ENCODE measurements around the gene EVX2.

The EVX2 gene

GRCh38 chr2:176076796-176077195, 7.0 kb downstream of the EVX2 start:
- peaks cover 15% of the 10 kb centered on the region for H3K4me1 Mint-ChIP-seq (ENCODE audit: low read depth)
- peaks cover 24% of the 10 kb centered on the region for H3K9me3 Mint-ChIP-seq
- no peak overlapping the region for H3K27ac Mint-ChIP-seq
- H3K4me3 Mint-ChIP-seq, result no peak overlapping the region
- H3K36me3 Mint-ChIP-seq (ENCODE audit: low read depth), result peaks cover 20% of the 10 kb centered on the region
- peaks cover 81% of the 10 kb centered on the region for H3K27me3 Mint-ChIP-seq

DNA sequence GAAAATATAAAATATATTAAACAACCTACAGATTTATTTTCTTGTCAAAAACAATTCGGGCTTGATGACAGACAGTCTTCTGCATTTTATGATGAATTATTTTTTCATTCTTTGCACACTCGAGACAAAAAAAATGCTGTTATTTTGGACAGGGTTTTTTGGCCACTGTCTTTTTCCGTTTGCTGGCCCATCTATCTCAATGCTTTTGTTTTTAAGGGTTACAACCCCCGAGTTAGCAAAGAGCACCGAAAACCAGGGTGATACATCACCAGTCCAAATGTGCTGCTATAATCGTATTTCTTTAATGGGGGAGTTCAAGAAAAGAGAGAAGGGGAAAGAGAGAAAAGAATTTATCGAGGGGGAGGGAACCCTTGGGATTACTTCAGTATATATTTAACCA, 7.7 kb downstream of the EVX2 start:
- H3K4me1 Mint-ChIP-seq (ENCODE audit: low read depth), result peaks cover 9% of the 10 kb centered on the region
- H3K36me3 Mint-ChIP-seq (ENCODE audit: low read depth), result peaks cover 14% of the 10 kb centered on the region
- no peak overlapping the region for H3K4me3 Mint-ChIP-seq
- H3K27me3 Mint-ChIP-seq, result peaks cover 79% of the 10 kb centered on the region
- H3K27ac Mint-ChIP-seq, result no peak overlapping the region
- peaks cover 21% of the 10 kb centered on the region for H3K9me3 Mint-ChIP-seq

DNA sequence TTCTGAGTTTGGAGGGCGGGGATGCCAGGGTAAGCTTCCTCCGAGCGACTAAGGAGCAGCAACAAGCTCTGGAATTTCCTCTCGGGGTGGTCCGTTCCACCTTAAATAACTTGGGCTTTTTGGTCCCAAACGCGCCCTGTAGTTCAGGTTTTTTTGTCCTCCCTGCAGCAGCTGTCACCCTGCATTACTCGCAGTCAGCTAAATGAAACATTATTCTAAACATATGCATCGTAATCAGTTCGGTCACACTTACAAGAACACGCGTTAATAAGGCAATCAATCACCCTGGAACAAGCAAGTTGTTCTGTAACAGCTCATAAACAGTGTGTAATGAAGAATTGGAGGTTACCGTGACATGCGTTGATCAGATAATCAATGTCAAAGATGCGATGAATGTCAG, 8.3 kb downstream of the EVX2 start:
- Mint-ChIP-seq H3K4me1 (ENCODE audit: low read depth) (peaks cover 7% of the 10 kb centered on the region), H3K36me3 (ENCODE audit: low read depth) (peaks cover 12% of the 10 kb centered on the region), H3K27ac (no peak overlapping the region), H3K9me3 (peaks cover 20% of the 10 kb centered on the region), H3K4me3 (no peak overlapping the region), H3K27me3 (peaks cover 81% of the 10 kb centered on the region)

DNA sequence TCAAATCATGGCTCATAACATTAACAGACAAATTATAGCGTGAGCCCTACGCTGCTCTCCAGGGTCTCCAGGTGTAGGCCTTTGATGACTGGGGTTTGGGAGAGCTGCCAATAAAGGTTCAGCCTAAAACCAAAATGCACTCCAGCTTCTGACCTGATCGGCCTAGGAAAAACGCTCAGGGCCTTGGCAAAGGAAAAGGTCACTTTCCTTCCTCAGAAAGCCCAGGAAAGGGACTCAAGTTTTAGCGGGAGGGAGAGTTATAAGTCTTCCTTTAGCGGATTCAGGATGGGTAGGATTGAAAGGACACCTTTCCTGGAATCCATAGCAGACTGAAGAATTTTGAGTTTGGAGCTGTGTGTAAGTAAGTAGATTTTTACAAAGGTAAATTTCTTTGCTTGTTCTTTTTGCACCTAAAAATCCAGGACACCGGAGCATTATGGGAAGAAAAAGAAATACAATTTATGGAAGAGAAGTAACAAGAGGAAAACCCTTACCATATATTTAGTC, 8.8 kb downstream of the EVX2 start:
- Mint-ChIP-seq H3K4me3 (no peak overlapping the region), H3K4me1 (ENCODE audit: low read depth) (peaks cover 7% of the 10 kb centered on the region), H3K36me3 (ENCODE audit: low read depth) (peaks cover 12% of the 10 kb centered on the region), H3K27ac (no peak overlapping the region), H3K27me3 (peaks cover 86% of the 10 kb centered on the region), H3K9me3 (peaks cover 20% of the 10 kb centered on the region)

DNA sequence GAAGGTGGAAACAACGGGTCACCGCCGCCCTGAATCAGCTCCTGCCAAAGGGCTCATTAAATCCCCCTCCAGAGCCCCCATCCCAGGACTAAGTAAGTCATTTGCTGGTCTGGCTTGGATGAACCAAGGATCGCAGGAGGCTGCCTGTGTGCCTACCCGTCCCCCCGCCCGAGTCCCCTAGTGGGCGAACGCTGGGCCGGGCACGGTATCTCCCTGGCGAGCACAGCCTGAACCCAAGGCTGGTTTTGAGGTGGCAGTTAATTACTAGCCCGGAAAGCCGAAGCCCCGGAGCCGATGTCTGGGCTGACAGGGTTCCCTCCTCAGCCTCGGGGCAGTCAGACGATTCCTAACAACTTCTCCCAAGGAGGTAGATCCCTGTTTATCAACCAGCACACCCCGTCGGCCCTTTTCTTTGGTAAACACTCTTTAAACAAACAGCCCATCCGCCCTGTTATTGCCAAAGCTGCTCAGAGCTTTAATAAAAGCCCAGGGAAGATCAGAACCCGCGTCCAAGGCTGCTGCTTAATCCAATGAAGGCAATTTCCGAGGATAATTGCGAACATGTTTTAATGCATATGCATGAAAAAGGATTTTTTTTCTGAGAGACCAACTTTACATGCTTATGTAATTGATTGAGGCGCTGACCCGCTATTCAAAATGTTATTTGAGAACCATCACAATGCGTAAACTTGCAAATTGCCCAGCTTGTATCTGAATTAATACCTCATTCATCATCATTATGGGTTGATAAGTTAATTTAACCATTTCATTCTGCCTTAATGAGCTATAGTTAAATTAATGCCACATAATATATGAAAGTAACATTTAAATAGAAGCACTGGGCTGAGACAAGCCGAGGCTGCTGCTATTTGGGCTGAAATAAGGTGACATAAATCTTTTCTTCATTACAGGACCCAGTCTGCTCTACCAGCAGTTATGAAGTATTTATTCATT, 10.5 kb downstream of the EVX2 start:
- Mint-ChIP-seq H3K27me3 (peaks cover 88% of the 10 kb centered on the region), H3K9me3 (peaks cover 13% of the 10 kb centered on the region), H3K4me3 (no peak overlapping the region), H3K36me3 (ENCODE audit: low read depth) (peaks cover 1% of the 10 kb centered on the region), H3K27ac (no peak overlapping the region), H3K4me1 (ENCODE audit: low read depth) (peaks cover 4% of the 10 kb centered on the region)

GRCh38 chr2:176072292-176072669, 11.5 kb downstream of the EVX2 start:
- no peaks in the 10 kb centered on the region for H3K36me3 Mint-ChIP-seq (ENCODE audit: low read depth)
- no peak overlapping the region for H3K4me3 Mint-ChIP-seq
- no peak overlapping the region for H3K27ac Mint-ChIP-seq
- H3K9me3 Mint-ChIP-seq, result peaks cover 12% of the 10 kb centered on the region
- H3K27me3 Mint-ChIP-seq, result peaks cover 94% of the 10 kb centered on the region
- peaks cover 9% of the 10 kb centered on the region for H3K4me1 Mint-ChIP-seq (ENCODE audit: low read depth)

- Mint-ChIP-seq H3K27me3 (peaks cover 92% of the 10 kb centered on the region), H3K36me3 (ENCODE audit: low read depth) (no peaks in the 10 kb centered on the region), H3K9me3 (peaks cover 11% of the 10 kb centered on the region), H3K4me1 (ENCODE audit: low read depth) (peaks cover 9% of the 10 kb centered on the region), H3K4me3 (no peak overlapping the region), H3K27ac (no peak overlapping the region)
Measured at GRCh38 chr2:176071330-176072291, 12.2 kb downstream of the EVX2 start.

DNA sequence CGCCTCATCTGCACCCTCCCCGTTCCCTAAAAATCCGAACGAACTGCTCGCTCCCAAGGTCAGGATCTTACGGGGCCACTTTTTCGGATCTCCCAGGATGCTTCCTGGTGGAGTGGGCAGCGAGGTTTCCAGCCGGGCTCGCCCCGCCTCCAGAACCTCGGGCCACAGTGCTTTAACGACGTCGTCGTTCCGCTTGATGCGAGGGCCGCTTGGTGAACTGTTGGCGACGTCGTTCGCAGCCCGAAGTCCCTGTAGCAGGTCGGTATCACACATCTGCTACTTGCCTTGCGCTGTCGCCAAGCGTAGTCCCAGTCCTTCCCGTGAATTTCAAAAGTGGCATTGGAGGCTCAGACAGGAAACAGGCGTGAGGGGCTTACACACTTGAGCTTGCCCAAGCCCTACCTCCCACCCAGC, 15.3 kb downstream of the EVX2 start:
- Mint-ChIP-seq H3K4me1 (ENCODE audit: low read depth) (peaks cover 13% of the 10 kb centered on the region), H3K36me3 (ENCODE audit: low read depth) (no peaks in the 10 kb centered on the region), H3K9me3 (no peaks in the 10 kb centered on the region), H3K27me3 (peaks cover 84% of the 10 kb centered on the region), H3K4me3 (no peak overlapping the region), H3K27ac (no peak overlapping the region)

- H3K4me1 Mint-ChIP-seq (ENCODE audit: low read depth), result peaks cover 13% of the 10 kb centered on the region
- no peaks in the 10 kb centered on the region for H3K36me3 Mint-ChIP-seq (ENCODE audit: low read depth)
- H3K9me3 Mint-ChIP-seq, result no peaks in the 10 kb centered on the region
- peaks cover 83% of the 10 kb centered on the region for H3K27me3 Mint-ChIP-seq
- H3K4me3 Mint-ChIP-seq, result no peak overlapping the region
- H3K27ac Mint-ChIP-seq, result no peak overlapping the region
Measured at GRCh38 chr2:176067589-176068418, 16.0 kb downstream of the EVX2 start.

- peaks cover 13% of the 10 kb centered on the region for H3K4me1 Mint-ChIP-seq (ENCODE audit: low read depth)
- no peaks in the 10 kb centered on the region for H3K36me3 Mint-ChIP-seq (ENCODE audit: low read depth)
- no peak overlapping the region for H3K27ac Mint-ChIP-seq
- peaks cover 82% of the 10 kb centered on the region for H3K27me3 Mint-ChIP-seq
- H3K4me3 Mint-ChIP-seq, result no peak overlapping the region
- no peaks in the 10 kb centered on the region for H3K9me3 Mint-ChIP-seq
Measured at GRCh38 chr2:176066645-176067588, 16.8 kb downstream of the EVX2 start.

DNA sequence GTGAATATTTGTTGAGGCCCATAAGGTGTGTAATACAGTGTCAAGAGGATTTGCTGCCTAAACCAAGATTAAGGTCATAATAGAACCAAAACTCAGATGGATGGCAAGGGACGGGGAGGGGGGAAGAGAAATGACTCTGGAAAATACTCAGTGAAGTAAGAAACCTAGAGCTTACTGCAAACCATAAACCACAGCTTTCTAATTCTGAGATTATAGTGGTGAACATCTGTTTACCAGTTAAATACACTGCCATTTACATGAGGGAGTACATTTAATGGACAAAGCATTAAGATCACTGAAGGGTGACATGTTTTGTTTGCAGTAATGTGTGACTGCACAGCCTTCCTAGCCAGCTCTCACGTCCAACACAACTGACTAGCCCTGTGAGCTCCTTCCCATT, 19.8 kb downstream of the EVX2 start:
- Mint-ChIP-seq H3K36me3 (ENCODE audit: low read depth) (no peaks in the 10 kb centered on the region), H3K4me3 (no peak overlapping the region), H3K27me3 (peaks cover 63% of the 10 kb centered on the region)

GRCh38 chr2:176056406-176056805, 27.4 kb downstream of the EVX2 start:
- peaks cover 42% of the 10 kb centered on the region for H3K27me3 Mint-ChIP-seq

More for the DNA sequence above, 19.8 kb downstream of the EVX2 start:
- no peaks in the 10 kb centered on the region for H3K9me3 Mint-ChIP-seq
- H3K27ac Mint-ChIP-seq, result no peak overlapping the region
- peaks cover 13% of the 10 kb centered on the region for H3K4me1 Mint-ChIP-seq (ENCODE audit: low read depth)

GRCh38 chr2:176039375-176039774, 44.4 kb downstream of the EVX2 start:
- no peak overlapping the region for H3K27ac Mint-ChIP-seq
- H3K9me3 Mint-ChIP-seq, result peaks cover 5% of the 10 kb centered on the region
- H3K27me3 Mint-ChIP-seq, result peaks cover 57% of the 10 kb centered on the region
- H3K4me3 Mint-ChIP-seq, result no peak overlapping the region
- no peaks in the 10 kb centered on the region for H3K4me1 Mint-ChIP-seq (ENCODE audit: low read depth)
- no peaks in the 10 kb centered on the region for H3K36me3 Mint-ChIP-seq (ENCODE audit: low read depth)

More at GRCh38 chr2:176056406-176056805, 27.4 kb downstream of the EVX2 start:
- H3K4me3 Mint-ChIP-seq, result no peak overlapping the region
- H3K36me3 Mint-ChIP-seq (ENCODE audit: low read depth), result no peaks in the 10 kb centered on the region
- no peaks in the 10 kb centered on the region for H3K9me3 Mint-ChIP-seq
- H3K4me1 Mint-ChIP-seq (ENCODE audit: low read depth), result no peaks in the 10 kb centered on the region
- no peak overlapping the region for H3K27ac Mint-ChIP-seq
